HUES48 (cell line): Measurements from ENCODE around the gene POU4F2.
"Not testable (repeated sequence)": the region's sequence is repeated elsewhere in the genome, so short reads cannot be mapped to it uniquely, and the experiment has no call there.

Source experiments
- H3K27ac ChIP-seq: one replicate; pipeline ENCODE4 v1.7.0; 2013; ENCODE audit warnings: low read depth, low read length, inconsistent platforms
- H3K27me3 ChIP-seq: 2 replicates; pipeline ENCODE4 v1.6.1; 2013; ENCODE audit warnings: mild to moderate bottlenecking, low read length; ENCODE audit not compliant: control insufficient read depth, insufficient read depth
- H3K36me3 ChIP-seq: 2 replicates; pipeline ENCODE4 v1.6.1; 2013; ENCODE audit warnings: low read length; ENCODE audit not compliant: control insufficient read depth, insufficient read depth
- H3K4me1 ChIP-seq: 2 replicates; pipeline ENCODE4 v1.6.1; 2013; ENCODE audit warnings: mild to moderate bottlenecking, low read length; ENCODE audit not compliant: control insufficient read depth, insufficient read depth
- H3K4me3 ChIP-seq: 2 replicates; pipeline ENCODE4 v1.5.1; 2013; ENCODE audit warnings: mild to moderate bottlenecking, low read depth, low read length
- H3K9ac ChIP-seq: 2 replicates; pipeline ENCODE4 v1.6.1; 2013; ENCODE audit warnings: mild to moderate bottlenecking, low read depth, low read length, moderate library complexity
- H3K9me3 ChIP-seq: 2 replicates; pipeline ENCODE4 v1.6.1; 2013; ENCODE audit warnings: low read length; ENCODE audit not compliant: control insufficient read depth, insufficient read depth

POU4F2 gene

DNA sequence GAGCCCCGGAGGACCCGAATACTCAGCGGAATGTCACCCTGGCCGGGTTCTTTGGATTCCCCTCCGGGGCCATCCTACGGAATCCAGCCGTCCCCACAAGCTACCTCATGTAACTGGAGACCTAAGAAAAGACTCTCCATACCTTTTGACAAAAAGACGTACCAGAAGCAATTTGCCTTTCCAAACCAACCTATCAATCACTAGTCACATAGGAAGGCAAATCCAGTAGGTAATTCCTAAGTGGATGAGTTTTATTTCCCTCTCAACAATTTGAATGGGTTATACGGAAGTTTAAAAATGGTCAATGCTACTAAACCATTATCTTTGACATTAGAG is 16.8 kb downstream of the POU4F2 start:
- Histone ChIP-seq H3K36me3 (no peaks in the 10 kb centered on the region), H3K9me3 (no peaks in the 10 kb centered on the region), H3K4me1 (peaks cover 16% of the 10 kb centered on the region; the same call in 1 of the 2 replicates), H3K4me3 (peak overlapping the region; percentile 56), H3K27me3 (peaks cover 99% of the 10 kb centered on the region), H3K9ac (no peak overlapping the region), H3K27ac (no peak overlapping the region)

DNA sequence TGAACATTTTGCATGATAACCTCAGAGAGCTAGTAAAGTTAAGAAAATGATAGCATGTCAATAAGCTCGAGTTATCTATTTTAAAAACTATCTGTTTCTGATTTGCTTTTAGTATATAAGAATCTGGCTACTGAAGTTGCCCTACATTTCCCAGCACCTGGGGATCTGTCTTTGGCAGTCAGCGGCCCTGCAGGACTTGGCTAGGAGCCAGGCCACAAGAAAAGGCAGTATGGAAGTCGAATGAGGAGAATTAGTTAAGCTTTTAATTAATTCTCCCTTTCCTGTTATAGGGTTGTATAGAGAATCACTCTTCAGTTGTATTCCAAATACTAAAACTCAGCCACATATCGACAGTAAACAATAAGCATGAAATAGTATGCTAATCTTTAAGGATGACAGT is 22.7 kb downstream of the POU4F2 start:
- Histone ChIP-seq H3K27ac (no peak overlapping the region), H3K9ac (no peak overlapping the region), H3K4me3 (no peak overlapping the region), H3K27me3 (peaks cover 58% of the 10 kb centered on the region), H3K9me3 (no peaks in the 10 kb centered on the region), H3K36me3 (no peaks in the 10 kb centered on the region), H3K4me1 (no peaks in the 10 kb centered on the region)

DNA sequence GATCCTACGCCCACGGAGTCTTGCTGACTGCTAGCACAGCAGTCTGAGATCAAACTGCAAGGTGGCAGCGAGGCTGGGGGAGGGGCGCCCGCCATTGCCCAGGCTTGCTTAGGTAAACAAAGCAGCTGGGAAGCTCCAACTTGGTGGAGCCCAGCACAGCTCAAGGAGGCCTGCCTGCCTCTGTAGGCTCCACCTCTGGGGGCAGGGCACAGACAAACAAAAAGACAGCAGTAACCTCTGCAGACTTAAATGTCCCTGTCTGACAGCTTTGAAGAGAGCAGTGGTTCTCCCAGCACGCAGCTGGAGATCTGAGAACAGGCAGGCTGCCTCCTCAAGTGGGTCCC is 25.2 kb downstream of the POU4F2 start:
- peaks cover 33% of the 10 kb centered on the region for H3K27me3 ChIP-seq
- not testable (repeated sequence) for H3K36me3 ChIP-seq, H3K9ac ChIP-seq, H3K4me3 ChIP-seq, H3K4me1 ChIP-seq, H3K9me3 ChIP-seq, H3K27ac ChIP-seq

DNA sequence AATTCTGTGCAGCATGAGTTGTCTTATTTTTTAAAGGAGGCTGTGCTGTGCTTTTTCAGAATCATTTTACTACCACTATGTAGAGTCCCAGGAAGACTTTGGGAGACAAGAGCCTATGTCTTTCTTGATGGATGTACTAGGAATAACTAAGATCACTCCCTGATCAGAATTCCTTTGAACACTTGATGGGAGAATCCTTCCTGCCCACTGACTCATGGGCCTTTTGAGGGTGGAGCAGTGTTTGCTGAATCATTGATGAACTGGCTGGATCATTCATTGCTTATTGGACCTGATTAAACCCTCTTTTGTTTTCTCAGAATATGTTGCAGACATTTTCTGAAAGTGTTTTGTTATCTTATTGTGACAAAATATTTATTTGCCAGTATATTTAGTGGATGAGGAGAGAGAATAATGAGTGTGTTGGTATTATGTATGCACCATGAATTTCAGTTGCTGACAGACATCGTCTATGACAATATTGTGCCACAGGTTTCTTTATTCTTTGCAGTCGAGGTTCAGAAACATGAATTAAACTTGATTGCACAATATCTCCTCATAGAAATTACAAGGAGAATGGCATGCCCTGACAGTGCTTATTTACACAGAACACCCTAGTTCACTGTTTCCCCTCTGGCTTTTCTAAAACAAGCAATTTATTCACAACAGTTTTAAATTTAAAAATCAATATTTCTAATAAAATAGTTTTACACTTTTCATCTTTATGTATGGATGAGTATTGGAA is 36.3 kb downstream of the POU4F2 start:
- Histone ChIP-seq H3K36me3 (no peaks in the 10 kb centered on the region), H3K27me3 (no peaks in the 10 kb centered on the region)

More for the DNA sequence above, 36.3 kb downstream of the POU4F2 start:
- no peak overlapping the region for H3K9ac ChIP-seq
- no peaks in the 10 kb centered on the region for H3K4me1 ChIP-seq
- no peak overlapping the region for H3K4me3 ChIP-seq
- H3K9me3 ChIP-seq, result no peaks in the 10 kb centered on the region
- no peak overlapping the region for H3K27ac ChIP-seq
